ENCODE results near the gene CARMIL1. TPM values are rescaled to one million over a fixed set of nuclear protein-coding genes. Genes with fewer than 3 reads are reported as not detected.

Gene CARMIL1
- total and polyA plus RNA-seq, 11 donors, result 2.4 to 9.1 (median 5.3) TPM

- no peak overlapping the region for H3K27ac ChIP-seq
- TF ChIP-seq POLR2A (IDR thresholded peaks at IDR 0.05) (no peak), CTCF (IDR thresholded peaks at IDR 0.05) (no peak)
- DNase-seq, result no peak
- no peaks in the 10 kb centered on the region for H3K9me3 ChIP-seq
- peaks cover 0 to 13% (median 5%) of the 10 kb centered on the region in 12 donors for H3K4me1 ChIP-seq
- no peaks in the 10 kb centered on the region for H3K36me3 ChIP-seq
- intact Hi-C loops (cut with DNase I), result no loop called here
- H3K27me3 ChIP-seq, result no peaks in the 10 kb centered on the region
- H3K4me3 ChIP-seq, result no peak overlapping the region
- ATAC-seq, result no peak
- WGBS, 4 donors, result 76 to 83% (median 81%) methylated on average over 6 of the region's 6 CpGs
These were observed 39.4 kb downstream of the CARMIL1 start for GRCh38 chr6:25318589-25318988.

- ATAC-seq (no peak), DNase-seq (no peak)
- no peak overlapping the region for H3K27ac ChIP-seq
- H3K4me3 ChIP-seq, result no peak overlapping the region
- H3K4me1 ChIP-seq, result peaks cover 0 to 14% (median 1%) of the 10 kb centered on the region in 12 donors
- no peaks in the 10 kb centered on the region for H3K9me3 ChIP-seq
- H3K36me3 ChIP-seq, result no peaks in the 10 kb centered on the region
- TF ChIP-seq CTCF (IDR thresholded peaks at IDR 0.05) (no peak), POLR2A (IDR thresholded peaks at IDR 0.05) (no peak)
- 0 to 53% (median 17%) methylated on average over 1 of the region's 1 CpG for WGBS, 4 donors
- no peaks in the 10 kb centered on the region for H3K27me3 ChIP-seq
- intact Hi-C loops (cut with DNase I), result no loop called here
These were observed 41.3 kb downstream of the CARMIL1 start for GRCh38 chr6:25320459-25320858.

DNA sequence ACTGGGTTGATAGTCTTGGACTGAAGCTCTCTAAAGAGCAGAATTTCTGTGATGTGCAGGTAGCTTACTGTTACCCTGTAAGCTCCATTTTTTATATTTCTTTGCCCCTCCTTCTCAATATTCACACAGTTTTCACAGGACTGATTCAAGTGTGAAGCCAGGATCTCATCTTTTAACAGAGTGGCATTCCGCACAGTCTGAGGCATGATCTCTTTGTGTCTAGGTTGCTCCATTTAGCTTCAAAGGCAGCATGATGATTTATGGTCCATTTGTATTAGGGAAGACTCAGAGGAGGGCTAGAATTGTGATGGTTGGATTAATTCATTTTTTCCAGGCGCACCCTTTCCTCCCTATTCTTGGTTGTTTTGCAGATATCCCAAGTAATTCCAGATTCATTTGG is 43.5 kb downstream of the CARMIL1 start:
- Histone ChIP-seq H3K9me3 (no peaks in the 10 kb centered on the region), H3K4me3 (no peak overlapping the region), H3K27me3 (no peaks in the 10 kb centered on the region), H3K36me3 (no peaks in the 10 kb centered on the region), H3K4me1 (peaks cover 0 to 21% (median 6%) of the 10 kb centered on the region in 12 donors), H3K27ac (no peak overlapping the region)
- no peak for DNase-seq
- ATAC-seq, result no peak
- WGBS, 4 donors, result 92 to 99% (median 95%) methylated on average over 2 of the region's 2 CpGs
- TF ChIP-seq POLR2A (IDR thresholded peaks at IDR 0.05), result no peak
- no peak for TF ChIP-seq CTCF (IDR thresholded peaks at IDR 0.05)
- intact Hi-C loops (cut with DNase I), result no loop called here

DNA sequence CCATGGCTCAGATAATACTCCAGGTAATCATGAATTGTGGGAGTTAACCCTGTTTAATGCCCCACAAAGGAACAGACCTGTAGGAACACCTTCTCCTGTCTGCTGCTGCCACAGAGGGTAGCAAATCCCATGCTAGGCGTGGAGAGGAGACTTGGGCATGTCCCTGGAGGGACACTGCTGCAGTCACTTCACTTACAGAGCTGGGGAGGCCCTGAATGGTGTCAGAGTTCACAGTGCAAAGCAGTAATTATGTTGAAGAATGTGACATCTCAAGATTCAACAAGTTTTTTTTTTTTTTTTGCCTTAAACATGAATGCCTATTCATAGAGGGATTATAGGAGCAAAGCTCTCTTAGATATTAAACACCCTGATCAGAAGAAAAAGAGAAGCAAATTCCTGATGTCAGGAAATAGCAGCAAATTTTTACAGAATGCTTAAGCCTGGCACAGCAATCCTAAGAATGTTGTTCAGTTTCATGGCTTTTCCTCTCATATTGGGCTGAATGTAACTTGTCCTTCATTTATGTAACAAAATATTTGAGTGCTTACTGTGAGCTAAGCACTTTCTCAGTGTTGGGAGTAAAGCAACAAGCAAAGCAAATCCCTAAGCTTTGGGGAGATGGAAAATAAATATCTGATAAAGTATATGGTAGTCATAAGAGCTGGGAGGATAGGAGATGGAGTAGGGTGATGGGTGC is 45.0 kb downstream of the CARMIL1 start:
- no peak for DNase-seq
- intact Hi-C loops (cut with DNase I), result no loop called here
- H3K4me3 ChIP-seq, result no peak overlapping the region
- no peak overlapping the region for H3K27ac ChIP-seq
- ATAC-seq, result no peak
- WGBS, 4 donors, result 67 to 88% (median 78%) methylated on average over 1 of the region's 1 CpG
- peaks cover 0 to 28% (median 8%) of the 10 kb centered on the region in 12 donors for H3K4me1 ChIP-seq
- no peaks in the 10 kb centered on the region for H3K9me3 ChIP-seq
- TF ChIP-seq CTCF (IDR thresholded peaks at IDR 0.05) (no peak), POLR2A (IDR thresholded peaks at IDR 0.05) (no peak)
- no peaks in the 10 kb centered on the region for H3K36me3 ChIP-seq
- no peaks in the 10 kb centered on the region for H3K27me3 ChIP-seq

All from heart left ventricle (tissue), 16 donors.